ENCODE measurements around the gene ELANE.
"Not testable (repeated sequence)": the region's sequence is repeated elsewhere in the genome, so short reads cannot be mapped to it uniquely, and the experiment has no call there.

The ELANE gene

DNA sequence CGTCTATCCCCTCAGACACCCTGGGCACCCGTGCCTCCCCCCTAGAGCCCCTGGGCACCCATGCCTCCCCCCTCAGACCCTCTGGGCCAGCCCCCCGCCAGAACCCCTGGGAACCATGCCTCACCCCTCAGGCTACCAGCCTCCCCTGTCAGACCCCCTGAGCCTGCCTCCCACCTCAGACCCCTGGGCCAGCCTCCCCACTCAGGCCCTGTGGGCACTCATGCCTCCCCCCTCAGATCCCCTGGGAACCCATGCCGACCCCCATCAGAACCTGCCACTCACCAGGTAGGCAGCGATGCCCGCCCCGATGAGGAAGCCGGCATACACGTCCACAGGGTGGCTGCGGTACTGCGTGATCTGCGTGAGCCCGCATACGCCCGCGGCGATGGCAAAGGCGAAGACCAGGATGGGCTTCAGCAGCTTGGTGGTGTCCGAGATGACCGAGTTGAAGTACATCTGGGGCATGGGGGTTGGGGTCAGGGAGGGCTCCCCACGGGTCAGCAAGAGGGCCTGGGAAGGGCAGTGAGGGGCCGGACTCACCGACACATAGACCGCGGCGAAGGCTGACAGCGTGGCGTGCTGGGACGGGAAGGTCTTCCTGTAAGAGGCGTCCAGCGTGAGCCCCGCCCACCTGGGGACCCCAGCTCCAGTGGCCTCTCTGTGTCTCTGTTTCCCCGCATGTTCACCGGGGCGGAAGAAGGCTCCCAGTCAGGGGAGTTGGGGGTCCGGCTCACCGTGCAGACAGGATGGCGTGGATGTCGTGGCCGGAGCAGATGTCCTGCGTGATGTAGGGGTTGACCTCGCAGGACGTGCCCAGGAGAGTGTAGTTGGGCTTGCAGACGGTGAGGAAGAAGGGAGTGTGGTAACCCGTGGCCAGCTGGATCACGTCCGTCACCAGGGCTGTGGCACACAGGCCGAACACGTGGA is 37.7 kb upstream of the ELANE start:
- no peak for DNase-seq

- no peak for DNase-seq
These were observed 36.9 kb upstream of the ELANE start for GRCh38 chr19:815079-815774.

DNA sequence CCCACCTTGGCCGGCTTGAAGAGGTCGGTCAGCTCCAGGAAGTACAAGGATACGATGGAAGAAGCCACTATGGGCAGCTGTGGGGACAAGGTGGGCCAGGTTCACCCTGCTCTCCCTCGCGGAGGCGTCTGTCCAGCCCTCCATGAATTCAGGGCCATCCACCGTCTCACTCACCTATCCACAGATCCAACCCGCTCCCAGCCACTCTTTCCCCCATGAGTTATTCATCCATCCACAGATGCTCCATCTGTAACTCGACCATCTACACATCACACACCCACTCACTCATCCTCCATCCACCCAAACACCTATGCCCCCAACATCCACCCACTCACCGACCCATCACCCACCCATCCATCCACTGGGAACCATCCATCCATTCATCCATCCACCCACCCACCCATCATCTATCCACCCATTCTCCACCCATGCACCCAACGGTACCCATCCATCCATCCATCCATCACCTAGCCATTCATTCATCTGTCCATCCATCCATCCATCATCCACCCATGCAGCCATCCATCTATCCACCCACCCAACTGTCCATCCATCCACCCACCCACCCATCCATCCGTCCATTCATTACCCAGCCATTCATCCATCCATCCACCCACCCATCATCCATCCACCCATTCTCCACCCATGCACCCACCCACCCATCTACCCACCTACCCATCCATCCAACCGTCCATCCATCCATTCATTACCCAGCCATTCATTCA is 36.2 kb upstream of the ELANE start:
- no peak for DNase-seq

DNA sequence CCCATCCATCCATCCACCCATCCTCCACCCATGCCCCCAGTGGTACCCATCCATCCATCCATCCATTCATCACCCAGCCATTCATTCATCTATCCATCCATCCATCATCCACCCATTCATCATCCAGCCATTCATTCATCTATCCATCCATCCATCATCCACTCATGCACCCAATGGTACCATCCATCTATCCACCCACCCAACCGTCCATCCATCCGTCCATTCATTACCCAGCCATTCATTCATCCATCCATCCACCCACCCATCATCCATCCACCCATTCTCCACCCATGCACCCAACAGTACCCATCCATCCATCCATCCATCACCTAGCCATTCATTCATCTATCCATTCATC is 35.6 kb upstream of the ELANE start:
- DNase-seq: no peak

GRCh38 chr19:820212-820611 is 31.9 kb upstream of the ELANE start:
- DNase-seq: not testable (repeated sequence)

GRCh38 chr19:821231-821824 is 30.8 kb upstream of the ELANE start:
- no peak for DNase-seq

GRCh38 chr19:821825-822503 is 30.1 kb upstream of the ELANE start, which contains the start of gene PLPPR3:
PLPPR3 (minus strand) TSS chr19:821955; CDS start chr19:821559, 396 bp downstream.
- DNase-seq: no peak

GRCh38 chr19:823565-824121 is 28.5 kb upstream of the ELANE start:
- DNase-seq: no peak

DNA sequence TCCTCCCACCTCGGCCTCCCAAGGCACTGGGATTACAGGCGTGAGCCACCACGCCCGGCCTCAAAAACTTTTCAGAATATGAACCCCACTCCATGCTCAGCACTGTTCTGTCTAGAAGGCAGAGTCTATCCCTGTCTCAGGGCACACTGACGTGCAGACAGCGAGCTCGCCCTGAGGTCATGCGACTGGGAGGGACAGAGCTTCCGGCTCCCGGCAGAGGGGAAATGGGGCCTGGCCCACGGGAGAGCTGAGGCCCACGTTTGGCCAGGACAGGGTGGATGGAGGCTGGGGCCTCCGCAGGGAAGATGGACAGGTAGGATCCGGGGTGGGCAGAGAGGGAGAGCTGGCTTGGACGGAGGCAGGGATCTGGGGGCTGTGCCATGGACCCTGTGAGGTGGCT is 27.2 kb upstream of the ELANE start:
- DNase-seq: no peak

- DNase-seq: no peak
These were observed 26.0 kb upstream of the ELANE start for GRCh38 chr19:825897-826644.

GRCh38 chr19:827314-827709 is 24.8 kb upstream of the ELANE start:
- no peak for DNase-seq

DNA sequence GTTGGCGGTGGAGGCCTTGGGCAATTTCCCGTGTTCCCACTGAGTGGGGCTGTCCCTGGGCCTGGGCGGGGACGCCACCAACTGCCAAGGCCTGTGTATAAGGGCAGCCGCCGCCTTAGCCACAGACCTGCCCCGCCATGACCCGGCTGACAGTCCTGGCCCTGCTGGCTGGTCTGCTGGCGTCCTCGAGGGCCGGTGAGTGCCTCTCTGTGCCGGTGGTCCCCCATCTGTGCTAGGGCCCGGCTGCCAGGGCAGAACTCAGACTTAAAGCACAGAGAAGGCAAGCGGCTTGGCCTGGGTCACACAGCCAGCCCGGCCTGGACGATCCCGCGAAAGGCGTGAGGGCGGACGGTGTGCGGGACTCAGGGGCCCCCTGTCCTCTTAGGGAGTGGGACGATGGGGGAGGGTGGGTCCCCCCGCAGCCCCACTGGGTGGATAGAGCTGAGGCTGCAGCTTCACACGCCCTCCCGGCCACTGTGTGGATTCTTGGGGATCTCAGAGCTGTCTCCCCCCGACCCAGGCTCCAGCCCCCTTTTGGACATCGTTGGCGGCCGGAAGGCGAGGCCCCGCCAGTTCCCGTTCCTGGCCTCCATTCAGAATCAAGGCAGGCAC is 24.3 kb upstream of the ELANE start, which contains the start of gene AZU1:
Gene AZU1, plus strand, starts transcription at position 128 of the 612 bp plus-strand sequence. Its CDS starts 10 bp downstream, at position 138.
- DNase-seq: no peak

DNA sequence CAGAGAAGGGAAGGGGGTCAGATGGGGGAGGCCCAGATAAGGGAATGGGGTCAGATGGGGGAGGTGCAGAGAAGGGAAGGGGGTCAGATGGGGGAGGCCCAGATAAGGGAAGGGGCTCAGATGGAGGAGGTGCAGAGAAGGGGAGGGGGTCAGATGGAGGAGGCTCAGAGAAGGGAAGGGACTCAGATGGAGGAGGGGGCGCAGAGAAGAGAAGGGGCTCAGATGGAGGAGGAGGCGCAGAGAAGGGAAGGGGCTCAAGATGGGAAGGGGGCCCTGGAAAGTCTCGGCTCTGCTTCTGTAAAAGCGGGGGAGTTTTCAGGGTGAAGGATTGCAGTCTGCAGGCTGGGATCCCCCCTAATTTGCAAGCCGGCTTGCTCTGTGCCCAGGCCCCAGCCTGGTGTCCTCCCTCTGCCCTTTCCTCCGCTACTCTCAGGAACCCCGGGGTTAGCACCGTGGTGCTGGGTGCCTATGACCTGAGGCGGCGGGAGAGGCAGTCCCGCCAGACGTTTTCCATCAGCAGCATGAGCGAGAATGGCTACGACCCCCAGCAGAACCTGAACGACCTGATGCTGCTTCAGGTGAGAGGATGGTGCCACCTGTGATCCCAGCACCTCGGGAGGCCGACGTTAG is 22.9 kb upstream of the ELANE start:
- no peak for DNase-seq

DNA sequence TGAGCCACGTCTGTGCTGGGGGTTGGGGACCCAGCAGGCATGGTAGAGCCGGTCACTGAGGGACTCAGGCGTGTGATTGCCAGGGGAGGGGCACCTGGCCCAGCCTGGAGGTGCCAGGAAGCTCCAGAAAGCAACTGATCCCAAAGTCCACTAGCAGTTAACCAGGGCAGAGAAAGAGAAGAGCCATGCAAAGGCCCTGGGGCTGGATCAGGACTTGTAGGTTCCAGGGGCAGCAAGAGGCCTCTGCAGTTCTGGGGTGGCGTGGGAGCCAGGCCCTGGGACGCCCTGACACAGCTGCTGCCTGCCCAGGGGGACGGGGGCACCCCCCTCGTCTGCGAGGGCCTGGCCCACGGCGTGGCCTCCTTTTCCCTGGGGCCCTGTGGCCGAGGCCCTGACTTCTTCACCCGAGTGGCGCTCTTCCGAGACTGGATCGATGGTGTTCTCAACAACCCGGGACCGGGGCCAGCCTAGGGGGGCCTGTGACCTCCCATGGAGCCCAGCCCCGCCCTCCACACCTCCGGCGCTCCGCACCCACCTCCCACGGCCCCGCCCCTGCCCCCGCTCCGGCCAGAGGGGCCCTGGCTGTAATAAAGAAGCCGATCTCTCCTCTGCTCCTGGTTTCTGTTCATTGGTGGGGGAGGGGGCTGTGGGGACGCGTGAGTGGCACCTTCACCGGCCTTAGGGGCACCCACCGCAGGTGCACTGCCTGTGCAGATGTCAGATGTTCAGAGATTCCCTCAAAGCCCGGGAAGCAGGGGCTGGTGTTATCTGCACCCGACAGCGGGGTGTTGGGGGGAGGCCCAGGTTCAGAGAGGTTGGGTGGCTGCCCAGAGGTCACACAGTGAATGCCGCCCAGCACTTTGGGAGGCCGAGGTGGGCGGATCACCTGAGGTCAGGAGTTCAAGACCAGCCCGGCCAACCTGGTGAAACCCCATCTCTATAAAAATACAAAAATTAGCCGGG is 20.4 kb upstream of the ELANE start:
- DNase-seq: no peak

DNA sequence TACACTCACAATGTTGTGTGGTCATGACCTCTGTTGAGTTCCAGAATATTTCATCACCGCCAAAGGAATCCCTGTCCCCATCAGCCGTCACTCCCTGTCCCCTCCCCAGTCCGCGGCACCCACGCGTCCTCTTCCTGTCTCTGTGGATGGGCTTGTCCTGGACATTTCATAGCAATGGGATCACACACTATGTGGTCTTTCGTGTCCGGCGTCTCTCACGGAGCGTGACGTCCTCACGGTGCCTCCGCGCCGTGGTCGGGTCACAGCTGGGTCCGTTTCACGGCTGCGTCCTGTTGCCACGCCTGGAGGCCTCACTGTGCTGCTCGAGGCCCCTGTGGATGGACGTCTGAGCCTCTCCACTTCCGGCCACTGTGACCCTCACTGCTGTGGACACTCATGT is 17.9 kb upstream of the ELANE start:
- DNase-seq: no peak

DNA sequence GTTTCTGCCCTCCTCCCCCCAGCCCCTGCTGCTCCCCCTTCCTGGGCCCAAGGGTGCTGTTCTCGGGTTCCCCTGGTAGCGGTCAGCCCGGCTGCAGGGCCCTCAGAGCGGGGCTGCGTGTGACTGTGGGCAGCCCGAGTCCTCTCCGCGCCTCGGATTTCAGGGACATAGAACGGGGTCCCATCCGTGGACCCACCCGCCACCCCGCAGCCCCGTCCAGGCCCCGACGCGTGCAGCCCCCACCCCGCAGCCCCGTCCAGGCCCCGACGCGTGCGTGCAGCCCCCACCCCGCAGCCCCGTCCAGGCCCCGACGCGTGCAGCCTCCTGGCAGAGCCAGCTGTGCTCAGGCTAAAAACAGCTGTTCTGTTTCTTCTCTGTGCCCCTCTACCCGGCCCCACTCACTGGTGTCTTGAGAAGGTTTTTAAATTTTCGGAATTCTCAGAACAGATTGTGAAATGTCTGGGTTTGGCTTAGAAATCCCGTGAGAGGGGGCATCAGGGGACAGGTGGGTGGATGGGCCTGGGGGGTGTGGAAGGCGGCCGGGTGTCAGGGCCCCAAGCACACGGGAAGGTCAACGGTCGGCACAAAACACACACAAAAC is 16.8 kb upstream of the ELANE start:
- no peak for DNase-seq

DNA sequence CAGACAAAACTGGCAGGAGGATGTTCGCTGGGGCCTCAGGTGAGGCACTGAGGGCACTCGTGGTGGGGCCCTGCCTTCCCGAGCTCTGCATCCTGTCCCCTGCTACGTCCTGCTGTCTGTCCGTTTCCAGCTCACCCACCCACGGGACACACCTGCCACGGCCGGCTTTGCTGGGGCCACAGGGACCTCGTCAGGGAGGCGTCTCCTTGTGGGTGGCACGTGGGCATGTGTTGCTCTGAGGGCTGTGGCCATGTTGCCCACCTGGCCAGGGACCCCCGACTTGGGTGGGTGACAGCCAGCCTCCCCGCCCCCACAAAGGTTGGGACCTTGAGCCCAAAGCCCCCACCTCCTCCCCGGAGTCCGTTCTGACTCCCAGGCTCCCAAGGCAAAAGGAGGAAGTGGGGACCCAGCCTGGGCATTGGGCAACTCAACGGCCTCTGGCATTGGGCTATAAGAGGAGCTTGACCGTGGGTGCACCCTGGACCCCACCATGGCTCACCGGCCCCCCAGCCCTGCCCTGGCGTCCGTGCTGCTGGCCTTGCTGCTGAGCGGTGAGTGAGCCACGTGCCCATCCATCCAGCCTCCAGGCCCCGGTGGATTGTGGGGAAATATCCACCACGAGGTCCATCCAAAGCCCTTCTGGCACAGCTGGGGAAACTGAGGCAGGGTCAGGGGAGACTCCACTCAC is 11.4 kb upstream of the ELANE start, which contains the start of gene PRTN3:
Gene PRTN3, plus strand, starts transcription at position 481 of the 688 bp plus-strand sequence. Its CDS starts 10 bp downstream, at position 491.
- DNase-seq: no peak

DNA sequence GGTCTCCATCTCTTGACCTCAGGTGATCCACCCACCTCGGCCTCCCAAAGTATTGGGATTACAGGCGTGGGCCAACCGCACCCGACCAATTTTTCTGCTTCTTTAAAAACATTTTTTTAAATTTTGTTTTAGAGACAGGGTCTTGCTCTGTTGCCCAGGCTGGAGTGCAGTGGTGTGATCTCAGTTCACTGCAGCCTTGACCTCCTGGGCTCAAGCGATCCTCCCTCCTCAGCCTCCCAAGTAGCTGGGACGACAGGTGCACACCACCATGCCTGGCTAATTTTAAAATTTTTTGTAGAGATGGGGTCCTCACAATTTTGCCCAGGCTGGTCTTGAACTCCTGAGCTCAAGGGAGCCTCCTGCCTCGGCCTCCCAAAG is 9.3 kb upstream of the ELANE start:
- DNase-seq: not testable (repeated sequence)

All from kidney glomerular epithelial cell (primary cell).